NCI-H524 (cell line): Measurements from ENCODE around the gene IRGQ.
"Not testable (repeated sequence)": the region's sequence is repeated elsewhere in the genome, so short reads cannot be mapped to it uniquely, and the experiment has no call there.

ENCODE experiments used
- DNase-seq, 2 experiments: peaks; one replicate each; lab custom pipeline; 2025; lab: John Stamatoyannopoulos, UW

The IRGQ gene, protein sequence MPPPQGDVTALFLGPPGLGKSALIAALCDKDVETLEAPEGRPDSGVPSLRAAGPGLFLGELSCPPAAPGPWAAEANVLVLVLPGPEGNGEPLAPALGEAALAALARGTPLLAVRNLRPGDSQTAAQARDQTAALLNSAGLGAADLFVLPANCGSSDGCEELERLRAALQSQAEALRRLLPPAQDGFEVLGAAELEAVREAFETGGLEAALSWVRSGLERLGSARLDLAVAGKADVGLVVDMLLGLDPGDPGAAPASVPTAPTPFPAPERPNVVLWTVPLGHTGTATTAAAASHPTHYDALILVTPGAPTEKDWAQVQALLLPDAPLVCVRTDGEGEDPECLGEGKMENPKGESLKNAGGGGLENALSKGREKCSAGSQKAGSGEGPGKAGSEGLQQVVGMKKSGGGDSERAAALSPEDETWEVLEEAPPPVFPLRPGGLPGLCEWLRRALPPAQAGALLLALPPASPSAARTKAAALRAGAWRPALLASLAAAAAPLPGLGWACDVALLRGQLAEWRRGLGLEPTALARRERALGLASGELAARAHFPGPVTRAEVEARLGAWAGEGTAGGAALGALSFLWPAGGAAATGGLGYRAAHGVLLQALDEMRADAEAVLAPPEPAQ

DNA sequence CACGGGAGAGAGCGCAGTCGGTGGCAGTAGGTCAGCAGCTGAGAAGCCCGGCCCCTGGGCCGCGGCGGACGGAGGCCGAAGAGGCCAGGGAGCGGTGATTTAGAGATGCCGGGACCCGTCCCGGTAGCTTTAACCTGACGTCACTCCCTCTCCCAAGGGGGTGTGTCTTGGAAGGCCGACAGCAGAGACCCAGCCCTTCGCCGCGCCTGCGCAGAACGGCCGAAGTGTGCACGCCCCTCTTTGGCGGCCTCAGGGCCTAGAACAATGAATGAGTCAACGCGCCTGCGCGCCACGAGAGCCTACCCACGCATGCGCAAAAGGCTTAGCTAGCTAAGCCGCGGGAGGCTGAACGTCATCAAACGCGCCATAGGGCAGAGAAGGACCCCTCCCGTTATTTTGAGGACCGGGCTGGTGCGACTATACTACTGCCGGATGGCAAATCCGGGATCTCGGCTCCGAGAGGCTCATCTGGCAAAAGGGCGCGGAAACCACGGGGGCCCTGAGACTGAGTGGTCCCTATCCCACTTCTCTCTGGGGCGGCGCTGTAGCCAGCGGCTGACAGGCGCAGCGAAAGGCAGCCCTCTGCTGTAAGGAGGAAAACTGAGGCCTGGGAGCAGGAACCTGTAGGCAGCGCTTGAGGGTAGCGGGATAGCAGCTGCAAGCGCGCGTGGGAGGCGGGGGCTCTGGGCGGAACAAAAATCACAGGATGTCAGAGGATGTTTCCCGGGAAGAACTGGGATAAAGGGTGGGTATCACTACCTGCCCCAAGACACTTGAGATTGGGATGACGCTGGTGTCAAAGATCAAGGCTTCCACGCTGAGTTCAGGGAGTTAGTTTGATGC is at the start of gene IRGQ, which contains the start of gene ZNF576:
IRGQ (minus strand) TSS at position 136 of the 843 bp plus-strand sequence. CDS start 796 bp downstream, outside the sequence.
ZNF576 (plus strand) TSS at position 597 of the 843 bp plus-strand sequence. CDS start 514 bp downstream, outside the sequence.
- DNase-seq = peak; percentile 99

DNA sequence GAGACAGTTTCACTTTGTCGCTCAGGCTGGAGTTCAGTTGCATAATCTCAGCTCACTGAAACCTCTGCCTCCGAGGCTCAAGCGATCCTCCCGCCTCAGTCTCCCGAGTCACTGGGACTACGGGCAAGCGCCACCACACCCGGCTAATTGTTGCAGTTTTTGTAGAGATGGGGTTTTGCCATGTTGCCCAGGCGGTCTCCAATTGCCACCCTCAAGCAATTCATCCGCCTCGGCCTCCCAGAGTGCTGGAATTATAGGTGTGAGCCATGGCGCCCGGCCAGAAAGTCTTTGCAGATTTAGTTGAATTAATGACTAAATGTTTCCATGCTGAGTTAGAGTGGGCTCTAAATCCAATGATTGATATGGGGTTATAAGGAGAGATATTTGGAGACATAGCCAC is 48.2 kb upstream of the IRGQ start:
- DNase-seq = no peak

GRCh38 chr19:43643326-43643725 is 47.4 kb upstream of the IRGQ start:
- no peak for DNase-seq

- DNase-seq = no peak
These were observed 46.6 kb upstream of the IRGQ start for GRCh38 chr19:43642531-43642930.

GRCh38 chr19:43641333-43641732 is 45.4 kb upstream of the IRGQ start:
- DNase-seq = no peak

GRCh38 chr19:43640424-43640757 is 44.5 kb upstream of the IRGQ start:
- DNase-seq = no peak

GRCh38 chr19:43639519-43640423 is 43.8 kb upstream of the IRGQ start, which contains the start of gene CADM4:
CADM4 (minus strand) TSS chr19:43639850; CDS start chr19:43639790, 60 bp downstream.
- DNase-seq = no peak

DNA sequence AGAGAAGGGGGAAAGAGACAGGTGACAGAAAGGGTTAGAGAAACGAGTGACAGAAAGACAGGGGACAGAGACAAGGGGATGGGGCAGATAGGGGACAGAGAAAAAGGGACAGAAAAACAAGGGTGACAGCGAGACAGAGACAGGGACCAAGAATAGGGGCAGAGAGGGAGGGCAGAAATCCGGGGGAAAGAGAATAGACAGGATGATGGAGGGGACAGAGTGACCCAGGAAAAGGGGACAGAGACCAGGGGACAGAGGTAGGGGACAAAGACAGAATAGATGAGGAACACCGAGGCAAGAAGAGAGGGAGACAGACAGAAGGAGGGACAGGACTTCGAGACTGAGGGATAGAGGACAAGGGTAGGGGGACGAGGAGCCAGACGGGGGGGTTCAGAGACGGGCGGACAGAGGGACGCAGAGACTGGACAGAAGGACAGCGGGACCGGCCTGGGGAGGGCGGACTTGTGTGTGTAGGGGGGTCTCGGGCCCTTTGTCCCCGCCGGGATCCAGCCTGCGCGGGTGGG is 43.1 kb upstream of the IRGQ start:
- DNase-seq = no peak

DNA sequence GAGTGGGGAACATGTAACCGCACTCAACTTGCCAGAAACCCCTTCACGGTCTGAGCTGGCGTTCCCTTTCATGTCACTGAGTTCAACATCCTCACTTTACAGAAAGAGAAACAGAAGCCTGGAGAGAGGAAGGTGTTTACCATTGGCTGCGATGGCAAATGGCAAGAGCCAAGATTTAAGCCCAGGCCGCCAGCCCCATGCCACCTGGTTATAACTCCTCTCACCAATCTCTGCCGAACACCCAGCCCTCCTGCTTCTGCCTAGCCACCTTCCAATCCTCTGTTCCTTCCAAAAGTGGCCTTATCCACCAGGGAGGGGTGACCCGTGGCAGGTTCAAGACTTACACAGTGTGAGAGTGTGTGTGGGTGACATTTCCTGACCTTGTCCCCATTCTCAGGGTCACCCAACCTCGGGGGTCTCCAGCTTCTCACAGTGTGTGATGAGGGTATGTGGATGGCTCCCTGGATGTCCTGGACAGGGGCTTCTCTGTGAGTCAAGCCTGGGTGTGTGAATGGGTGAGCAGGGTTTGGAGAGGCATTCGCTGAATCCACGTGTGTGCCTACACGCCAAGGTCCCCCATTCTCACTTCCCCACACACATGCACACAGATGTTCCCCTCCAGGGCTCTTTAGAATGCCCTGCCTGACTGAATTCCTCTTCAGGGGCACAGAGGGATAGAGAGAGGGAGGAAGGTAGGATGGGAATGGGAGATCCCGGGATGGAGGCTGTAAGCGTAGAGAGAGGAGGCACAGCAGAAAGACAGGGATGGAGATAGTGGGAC is 42.5 kb upstream of the IRGQ start:
- DNase-seq = no peak

DNA sequence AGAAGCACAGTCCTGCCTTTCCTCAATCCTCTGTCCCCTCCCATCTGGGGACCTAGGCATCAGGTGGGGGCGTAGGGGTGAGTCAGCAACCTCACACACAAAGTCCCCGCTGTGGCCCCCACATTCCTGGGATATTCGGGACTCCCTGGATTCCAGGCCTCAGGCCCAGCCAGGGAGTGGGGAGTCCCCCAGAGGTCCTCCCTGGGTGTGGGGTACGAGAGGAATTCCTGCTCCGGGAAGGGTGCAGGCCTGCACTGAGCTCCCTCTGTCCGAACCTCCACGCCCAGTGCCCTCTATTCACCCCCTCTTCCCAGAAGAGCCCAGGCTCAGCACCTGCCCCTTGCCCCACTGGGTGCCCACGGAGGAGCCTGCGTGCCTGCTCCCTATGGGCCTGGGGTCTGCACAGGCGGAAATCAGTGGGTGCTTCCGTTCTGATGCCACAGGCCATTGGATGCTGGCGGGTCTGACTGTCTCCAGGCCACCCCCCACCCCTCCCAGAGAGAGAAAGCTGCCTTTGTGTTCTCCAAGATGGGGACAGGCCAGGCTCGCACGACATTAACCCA is 40.3 kb upstream of the IRGQ start:
- DNase-seq = no peak

- DNase-seq = not testable (repeated sequence)
These were observed 39.6 kb upstream of the IRGQ start for GRCh38 chr19:43635561-43635940.

- no peak for DNase-seq
These were observed 39.1 kb upstream of the IRGQ start for GRCh38 chr19:43634872-43635560.

DNA sequence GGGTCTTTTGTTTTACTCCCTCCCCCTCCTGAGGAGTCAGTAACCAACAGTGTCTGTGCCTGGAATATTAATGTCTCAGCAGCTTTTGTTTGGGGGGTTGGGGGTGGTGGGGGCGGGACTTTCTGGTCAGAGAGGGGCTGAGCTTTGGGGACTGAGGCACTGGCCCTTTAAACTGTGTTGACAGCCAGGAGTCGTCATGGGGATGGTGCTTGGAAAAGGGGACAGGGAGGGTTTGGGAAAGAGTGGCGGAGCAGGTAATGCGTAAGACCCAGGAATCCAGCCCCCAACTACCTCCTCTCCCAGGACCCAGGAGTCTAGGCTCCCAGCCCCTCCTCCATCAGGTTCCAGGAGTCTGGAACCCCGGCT is 38.6 kb upstream of the IRGQ start:
- DNase-seq = no peak

GRCh38 chr19:43634068-43634467 is 38.1 kb upstream of the IRGQ start:
- no peak for DNase-seq

- DNase-seq = no peak
These were observed 37.6 kb upstream of the IRGQ start for GRCh38 chr19:43633520-43633919.

DNA sequence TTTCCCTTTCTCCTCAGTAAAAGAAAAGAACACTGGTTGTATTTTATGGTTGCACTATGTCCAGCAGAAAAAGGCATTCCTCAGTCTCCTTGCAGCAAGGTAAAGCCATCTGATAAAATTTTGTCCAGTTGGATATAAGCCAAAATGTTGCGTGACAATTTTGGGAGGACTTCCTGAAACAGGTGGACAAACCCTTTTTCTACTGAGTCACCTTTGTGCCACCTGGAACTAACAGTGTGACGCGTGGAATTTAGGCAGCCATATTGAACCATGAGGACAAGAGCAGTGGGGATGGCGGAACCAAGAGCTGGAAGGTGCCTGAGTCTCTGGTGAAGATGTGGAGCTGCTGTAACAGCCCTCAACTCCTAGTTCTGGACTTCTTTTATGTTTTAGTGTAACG is 35.6 kb upstream of the IRGQ start:
- no peak for DNase-seq

DNA sequence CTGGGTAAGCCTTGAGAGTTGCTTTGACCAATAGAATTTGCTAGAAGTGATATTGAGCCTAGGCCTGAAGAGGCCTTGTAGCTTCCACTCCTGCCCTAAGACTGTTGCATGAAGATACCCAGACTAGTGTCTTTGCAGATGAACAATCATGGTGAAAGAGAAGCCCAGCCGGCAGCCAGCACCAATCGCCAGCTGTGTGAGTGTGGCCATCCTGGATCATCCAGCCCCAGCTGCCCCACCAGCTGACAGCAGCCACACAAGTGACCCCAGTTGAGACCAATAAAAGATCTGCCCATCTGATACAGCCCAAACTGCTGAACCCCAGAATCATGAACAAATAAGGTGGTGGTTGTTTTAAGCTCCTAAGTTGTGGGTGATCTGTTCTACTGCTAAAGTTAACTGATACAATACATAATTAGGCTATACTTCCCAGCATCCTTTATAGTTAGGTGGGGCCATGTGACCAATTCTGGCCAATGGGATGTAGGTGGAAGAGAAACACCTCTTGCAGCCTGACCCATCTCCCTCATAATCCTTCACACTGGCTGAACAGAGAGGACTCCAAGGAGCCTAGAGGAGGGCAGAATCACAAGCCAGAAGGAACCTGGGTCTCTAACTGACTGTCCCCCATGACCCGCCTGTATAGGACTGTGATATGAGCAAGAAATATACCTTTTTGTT is 32.9 kb upstream of the IRGQ start:
- DNase-seq = no peak

- no peak for DNase-seq
These were observed 30.9 kb upstream of the IRGQ start for GRCh38 chr19:43626838-43627237.
